ENCODE data around the gene VPS37C. TPM values are rescaled to one million over a fixed set of nuclear protein-coding genes. Genes with fewer than 3 reads are reported as not detected.

The VPS37C gene
- total and polyA plus RNA-seq, 2 of the 13 experiments (the other 11 are each of a cell fraction or from before 2014, with no cell fraction given), result 7.5 to 8.8 TPM

DNA sequence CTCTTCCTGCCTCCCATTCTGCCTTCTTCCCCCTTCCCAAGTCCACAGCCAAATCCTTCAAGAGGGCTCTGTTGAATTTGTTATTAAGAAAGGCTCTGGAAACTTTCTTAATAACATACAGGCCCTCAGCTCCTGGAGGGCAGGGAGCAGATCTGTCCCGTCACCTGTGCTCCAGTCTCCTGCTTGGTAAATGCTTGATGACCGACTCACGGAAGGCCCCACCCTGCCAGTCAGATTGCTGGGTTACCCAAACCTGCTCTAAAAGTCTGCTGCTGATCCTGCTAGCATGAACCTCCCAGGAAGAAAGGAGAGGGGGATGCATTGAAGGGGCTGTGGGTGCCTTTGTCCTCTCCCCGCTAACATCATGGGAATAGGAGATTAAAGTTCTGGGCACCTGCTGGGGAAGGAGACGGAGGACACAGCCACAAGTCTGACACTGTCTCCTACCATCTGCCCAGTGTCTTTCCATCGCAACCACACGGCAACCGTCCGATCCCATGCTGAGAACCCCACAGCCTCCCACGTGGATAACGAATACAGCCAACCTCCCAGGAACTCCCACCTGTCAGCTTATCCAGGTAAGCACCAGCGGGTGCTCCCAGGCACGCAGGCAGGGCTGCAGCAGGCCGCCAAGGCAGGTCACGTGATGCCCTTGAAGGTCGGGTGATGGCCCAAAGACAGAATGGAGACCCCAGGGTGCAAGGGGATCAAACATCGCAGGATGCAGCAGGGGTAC, 36.5 kb downstream of the VPS37C start:
- POLR2A ChIA-PET, result no interaction called here
- ATAC-seq, result no peak
- 45% methylated on average over 8 of the region's 17 CpGs for WGBS (ENCODE audit: low lambda C conversion rate)
- 0 out of 2 replicates have a peak, but pooled peaks cover under 1% of the 10 kb centered on the region for H3K4me1 ChIP-seq (ENCODE audit: insufficient read depth, low read length)
- no peaks in the 10 kb centered on the region for H3K9me3 ChIP-seq (ENCODE audit: low read length)
- H2AFZ ChIP-seq (ENCODE audit: low read length), result no peak overlapping the region
- H3K27me3 ChIP-seq (ENCODE audit: control insufficient read depth in 1 of 2, insufficient read depth in 2 of 2, low read length in 2 of 2), result peaks cover 2 to 45% of the 10 kb centered on the region in 2 experiments; a peak in 4 of 5 replicates
- no peaks in the 10 kb centered on the region for H3K79me2 ChIP-seq (ENCODE audit: insufficient read depth, low read length)
- in situ Hi-C loops (cut with HindIII; ENCODE audit: extremely low pct_ligation_motif_present, low pct_unique_long_range_greater_than_20kb), result no loop called here
- H3K27ac ChIP-seq (ENCODE audit: extremely low read length, insufficient read depth, low read length), result no peak overlapping the region
- H3K4me3 ChIP-seq (replicated peaks in 1 of 3; ENCODE audit: insufficient read depth in 1 of 3, low read depth in 2 of 3, low read length in 3 of 3), result no peak overlapping the region
- no TSS peak for BruUV-seq (replicated peaks)
- no peak overlapping the region for H3K9ac ChIP-seq (ENCODE audit: insufficient read depth, low read depth, low read length)
- FAIRE-seq, result no peak
- TF ChIP-seq, protein P1, sequence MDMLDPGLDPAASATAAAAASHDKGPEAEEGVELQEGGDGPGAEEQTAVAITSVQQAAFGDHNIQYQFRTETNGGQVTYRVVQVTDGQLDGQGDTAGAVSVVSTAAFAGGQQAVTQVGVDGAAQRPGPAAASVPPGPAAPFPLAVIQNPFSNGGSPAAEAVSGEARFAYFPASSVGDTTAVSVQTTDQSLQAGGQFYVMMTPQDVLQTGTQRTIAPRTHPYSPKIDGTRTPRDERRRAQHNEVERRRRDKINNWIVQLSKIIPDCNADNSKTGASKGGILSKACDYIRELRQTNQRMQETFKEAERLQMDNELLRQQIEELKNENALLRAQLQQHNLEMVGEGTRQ (IDR thresholded peaks at IDR 0.05; ENCODE audit: low read depth, low read length), result peak; percentile 62
- TF ChIP-seq, protein P1 (CRISPR knock-in tag; IDR thresholded peaks at IDR 0.05; ENCODE audit: borderline replicate concordance), result peak; percentile 39; the same call in 1 of the 2 replicates
- TF ChIP-seq POLR2A (IDR thresholded peaks at IDR 0.05; ENCODE audit: insufficient read depth in 1 of 2, low read depth in 2 of 2, low read length in 2 of 2) (no peak), RAD51 (IDR thresholded peaks at IDR 0.05; ENCODE audit: borderline replicate concordance) (peak; percentile 74; the same call in 1 of the 2 replicates)
- H4K20me1 ChIP-seq (ENCODE audit: insufficient read depth, low read length), result no peaks in the 10 kb centered on the region
- no peak overlapping the region for H3K4me2 ChIP-seq (ENCODE audit: low read depth, low read length)
- intact Hi-C loops (cut with micrococcal nuclease; ENCODE audit: unreplicated experiment), result no loop called here
- H3K36me3 ChIP-seq (replicated peaks in 1 of 2; ENCODE audit: control insufficient read depth in 1 of 2, insufficient read depth in 2 of 2, low read length in 2 of 2), result no peaks in the 10 kb centered on the region
- DNase-seq (ENCODE audit: low spot score), result no peak
- CTCF ChIA-PET (ENCODE audit: low intra/inter-chr PET ratio, low total read pairs), result no interaction called here

All from HepG2 (cell line).